Thoracic aorta (tissue), 2 donors: ENCODE data around the gene LYZL4. TPM values are rescaled to one million over a fixed set of nuclear protein-coding genes. Genes with fewer than 3 reads are reported as not detected.

ENCODE experiments used
- ATAC-seq: fragments of 150-250 bp; one replicate; pipeline ENCODE4 v1.8.0; 2017; ENCODE audit warnings: low read depth; ENCODE audit not compliant: insufficient number of reproducible peaks, low FRiP score
- DNase-seq: peaks from one replicate; pipeline ENCODE4 v3.0.0-alpha.2; 2020; ENCODE audit warnings: low spot score
- H3K27ac ChIP-seq, 2 donors: fragments of 200-600 bp; sonication (generic); 1 replicate in 1 of 2; 2 replicates in 1 of 2; pipeline ENCODE4 v1.5.1; 2016; ENCODE audit warnings: mild to moderate bottlenecking in 2 of 2, moderate library complexity in 2 of 2
- H3K27me3 ChIP-seq: fragments of 200-600 bp; sonication (generic); replicated peaks from 2 replicates; pipeline ENCODE4 v1.6.0; 2016; ENCODE audit warnings: mild to moderate bottlenecking; ENCODE audit not compliant: insufficient read depth
- H3K36me3 ChIP-seq: fragments of 200-600 bp; sonication (generic); one replicate; pipeline ENCODE4 v1.5.1; 2016
- H3K4me1 ChIP-seq, 2 donors: fragments of 200-600 bp; sonication (generic); 1 replicate in 1 of 2; 2 replicates in 1 of 2; pipeline versions ENCODE4 v1.5.1 to v1.6.0; 2016; ENCODE audit warnings: low read depth in 2 of 2, mild to moderate bottlenecking in 1 of 2; ENCODE audit not compliant: control insufficient read depth in 1 of 2
- H3K4me3 ChIP-seq: fragments of 200-600 bp; sonication (generic); 2 replicates; pipeline ENCODE4 v1.5.1; 2016; ENCODE audit warnings: mild to moderate bottlenecking
- H3K9me3 ChIP-seq: fragments of 200-600 bp; sonication (generic); 2 replicates; pipeline ENCODE4 v1.5.1; 2016
- total RNA-seq, 2 donors: library from RNA; depleted of rRNA; stranded (reverse); fragments of >200 nt; gene quantifications; one replicate each; pipeline versions ENCODE4 v1.1.0 to v1.2.3, GENCODE V29; 2016
- TF ChIP-seq, protein P1 (sequence below): fragments of 200-600 bp; sonication (generic); IDR thresholded peaks from one replicate; pipeline ENCODE4 v1.5.1; 2019; ENCODE audit warnings: antibody characterized with exemption

Gene LYZL4
- total RNA-seq, 2 donors from 2014 or later = not detected

- Histone ChIP-seq H3K36me3 (no peaks in the 10 kb centered on the region), H3K4me1 (no peaks in the 10 kb centered on the region), H3K9me3 (no peaks in the 10 kb centered on the region), H3K27ac (no peak overlapping the region), H3K27me3 (no peaks in the 10 kb centered on the region), H3K4me3 (no peak overlapping the region)
- no peak for DNase-seq
- TF ChIP-seq, protein P1, sequence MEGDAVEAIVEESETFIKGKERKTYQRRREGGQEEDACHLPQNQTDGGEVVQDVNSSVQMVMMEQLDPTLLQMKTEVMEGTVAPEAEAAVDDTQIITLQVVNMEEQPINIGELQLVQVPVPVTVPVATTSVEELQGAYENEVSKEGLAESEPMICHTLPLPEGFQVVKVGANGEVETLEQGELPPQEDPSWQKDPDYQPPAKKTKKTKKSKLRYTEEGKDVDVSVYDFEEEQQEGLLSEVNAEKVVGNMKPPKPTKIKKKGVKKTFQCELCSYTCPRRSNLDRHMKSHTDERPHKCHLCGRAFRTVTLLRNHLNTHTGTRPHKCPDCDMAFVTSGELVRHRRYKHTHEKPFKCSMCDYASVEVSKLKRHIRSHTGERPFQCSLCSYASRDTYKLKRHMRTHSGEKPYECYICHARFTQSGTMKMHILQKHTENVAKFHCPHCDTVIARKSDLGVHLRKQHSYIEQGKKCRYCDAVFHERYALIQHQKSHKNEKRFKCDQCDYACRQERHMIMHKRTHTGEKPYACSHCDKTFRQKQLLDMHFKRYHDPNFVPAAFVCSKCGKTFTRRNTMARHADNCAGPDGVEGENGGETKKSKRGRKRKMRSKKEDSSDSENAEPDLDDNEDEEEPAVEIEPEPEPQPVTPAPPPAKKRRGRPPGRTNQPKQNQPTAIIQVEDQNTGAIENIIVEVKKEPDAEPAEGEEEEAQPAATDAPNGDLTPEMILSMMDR = no peak
- no peak for ATAC-seq
These were observed 15.5 kb upstream of the LYZL4 start for GRCh38 chr3:42425736-42426407.

- no peaks in the 10 kb centered on the region for H3K27me3 ChIP-seq
- H3K27ac ChIP-seq = no peak overlapping the region
- no peaks in the 10 kb centered on the region for H3K36me3 ChIP-seq
- H3K4me1 ChIP-seq = no peaks in the 10 kb centered on the region
- TF ChIP-seq, protein P1 = no peak
- no peak for ATAC-seq
- no peak for DNase-seq
- H3K4me3 ChIP-seq = no peak overlapping the region
- no peaks in the 10 kb centered on the region for H3K9me3 ChIP-seq
These were observed 14.5 kb upstream of the LYZL4 start for GRCh38 chr3:42424911-42425310.

GRCh38 chr3:42421818-42422796 lies 11.7 kb upstream of the LYZL4 start:
- Histone ChIP-seq H3K27ac (no peak overlapping the region), H3K9me3 (no peaks in the 10 kb centered on the region), H3K4me3 (no peak overlapping the region), H3K36me3 (no peaks in the 10 kb centered on the region), H3K27me3 (no peaks in the 10 kb centered on the region), H3K4me1 (no peaks in the 10 kb centered on the region)
- TF ChIP-seq, protein P1 = no peak
- ATAC-seq (no peak), DNase-seq (no peak)

- DNase-seq = no peak
- Histone ChIP-seq H3K36me3 (no peaks in the 10 kb centered on the region), H3K27me3 (no peaks in the 10 kb centered on the region), H3K9me3 (no peaks in the 10 kb centered on the region), H3K27ac (no peak overlapping the region), H3K4me3 (no peak overlapping the region), H3K4me1 (no peaks in the 10 kb centered on the region)
- TF ChIP-seq, protein P1 = no peak
- no peak for ATAC-seq
These were observed 9.2 kb upstream of the LYZL4 start for GRCh38 chr3:42419563-42419962.

GRCh38 chr3:42412526-42413155 lies 2.2 kb upstream of the LYZL4 start:
- no peak overlapping the region for H3K4me3 ChIP-seq
- no peaks in the 10 kb centered on the region for H3K4me1 ChIP-seq
- H3K36me3 ChIP-seq = no peaks in the 10 kb centered on the region
- no peaks in the 10 kb centered on the region for H3K27me3 ChIP-seq
- no peak for DNase-seq
- TF ChIP-seq, protein P1 = no peak
- no peak overlapping the region for H3K27ac ChIP-seq
- ATAC-seq = no peak
- H3K9me3 ChIP-seq = no peaks in the 10 kb centered on the region
